Panc1 (cell line): ENCODE results near the gene HIPK2.

Experiments used
- CTCF ChIP-seq: fragments of 450-650 bp; IDR thresholded peaks from 2 replicates; pipeline ENCODE4 v1.5.1; 2017; ENCODE audit warnings: mild to moderate bottlenecking
- POLR2AphosphoS5 ChIP-seq: IDR thresholded peaks from 2 replicates; pipeline ENCODE4 v1.6.1; 2012; ENCODE audit warnings: mild to moderate bottlenecking, low read depth, low read length, moderate library complexity
- SIN3A ChIP-seq: IDR thresholded peaks from 2 replicates; pipeline ENCODE4 v1.6.1; 2012; ENCODE audit warnings: low read depth, mild to moderate bottlenecking, low read length, moderate library complexity, borderline replicate concordance; ENCODE audit not compliant: insufficient read depth
- TCF7L2 ChIP-seq: IDR thresholded peaks from 2 replicates; pipeline ENCODE4 v1.6.1; 2011; ENCODE audit warnings: mild to moderate bottlenecking, low read depth, low read length, inconsistent platforms

GRCh38 chr7:139614886-139615285 is 162.9 kb downstream of the HIPK2 start:
- TF ChIP-seq CTCF (no peak), POLR2AphosphoS5 (no peak), TCF7L2 (no peak), SIN3A (no peak)
